H1 (cell line): ENCODE results near the gene SLC6A12. TPM values are rescaled to one million over a fixed set of nuclear protein-coding genes. Genes with fewer than 3 reads are reported as not detected.

Experiments
- CTCF ChIA-PET: fragments of 300-600 bp; sonication (Branson Sonifier 250); formaldehyde crosslinking; loops from one replicate; lab custom pipeline; 2021; ENCODE audit not compliant: partially characterized antibody; lab: Charles Lee
- POLR2A ChIA-PET: fragments of 300-600 bp; sonication (Branson Sonifier 250); formaldehyde crosslinking; loops from one replicate; lab custom pipeline; 2021; ENCODE audit warnings: inconsistent platforms; ENCODE audit not compliant: partially characterized antibody; lab: Charles Lee
- DNase-seq, 2 experiments: peaks; one replicate each; pipeline versions ENCODE4 v3.0.0 to v3.0.0-alpha.2; 2010 to 2022; ENCODE audit warnings: low spot score in 2 of 2, low read depth in 1 of 2, mixed read lengths in 1 of 2
- FAIRE-seq: peaks from 2 replicates; lab custom pipeline; 2011; peaks lifted over from hg19 to GRCh38; lab: Jason Lieb, UNC
- H2AFZ ChIP-seq: 2 replicates; pipeline ENCODE4 v1.8.1; 2012; ENCODE audit warnings: low read length, inconsistent platforms
- H2AK5ac ChIP-seq: 2 replicates; pipeline ENCODE4 v1.6.1; 2013; ENCODE audit warnings: low read depth, low read length
- H2BK120ac ChIP-seq: replicated peaks from 2 replicates; pipeline ENCODE3; 2013; ENCODE audit warnings: low read depth, low read length, inconsistent platforms
- H2BK12ac ChIP-seq: 2 replicates; pipeline ENCODE4 v1.6.1; 2013; ENCODE audit warnings: low read depth, low read length
- H2BK15ac ChIP-seq: 2 replicates; pipeline ENCODE4 v1.6.1; 2013; ENCODE audit warnings: low read length
- H2BK20ac ChIP-seq: 2 replicates; pipeline ENCODE4 v1.6.1; 2013; ENCODE audit warnings: low read length
- H2BK5ac ChIP-seq: 2 replicates; pipeline ENCODE4 v1.6.1; 2013; ENCODE audit warnings: low read depth, low read length
- H3K14ac ChIP-seq: 2 replicates; pipeline ENCODE4 v1.6.1; 2013; ENCODE audit warnings: inconsistent platforms; ENCODE audit not compliant: insufficient read length
- H3K18ac ChIP-seq: 2 replicates; pipeline ENCODE4 v1.6.1; 2013; ENCODE audit warnings: low read length; ENCODE audit errors: extremely low read depth
- H3K23ac ChIP-seq: 2 replicates; pipeline ENCODE4 v1.6.1; 2013; ENCODE audit warnings: inconsistent platforms; ENCODE audit not compliant: insufficient read length
- H3K23me2 ChIP-seq: 2 replicates; pipeline ENCODE4 v1.6.1; 2013; ENCODE audit warnings: low read depth, low read length
- H3K27ac ChIP-seq: 2 replicates; pipeline ENCODE4 v1.6.1; 2011; ENCODE audit warnings: low read depth, low read length, inconsistent platforms
- H3K27me3 ChIP-seq, 4 experiments: replicated peaks in 1 of 4; 1 replicate in 1 of 4; 2 replicates in 3 of 4; pipeline versions ENCODE4 v1.6.1 to v1.8.1; 2011 to 2013; ENCODE audit warnings: low read length in 3 of 4, mild to moderate bottlenecking in 3 of 4, inconsistent platforms in 2 of 4, mixed read lengths in 2 of 4, moderate library complexity in 1 of 4; ENCODE audit not compliant: control insufficient read depth in 3 of 4, insufficient read depth in 3 of 4; ENCODE audit errors: extremely low read depth in 1 of 4
- H3K36me3 ChIP-seq, 4 experiments: 2 replicates each; pipeline versions ENCODE4 v1.6.1 to v1.8.1; 2011 to 2013; ENCODE audit warnings: mild to moderate bottlenecking in 4 of 4, low read length in 3 of 4, moderate library complexity in 2 of 4, control low read depth in 1 of 4, inconsistent platforms in 1 of 4; ENCODE audit not compliant: insufficient read depth in 4 of 4, control insufficient read depth in 2 of 4
- H3K4ac ChIP-seq: replicated peaks from 2 replicates; pipeline ENCODE3; 2013; ENCODE audit warnings: low read length, low read depth, mixed read lengths, inconsistent platforms; ENCODE audit not compliant: insufficient read length
- H3K4me1 ChIP-seq, 4 experiments: replicated peaks in 1 of 4; 1 replicate in 1 of 4; 2 replicates in 3 of 4; pipeline versions ENCODE4 v1.6.1 to v1.8.1; 2011 to 2013; ENCODE audit warnings: low read length in 3 of 4, inconsistent platforms in 2 of 4, mixed read lengths in 1 of 4; ENCODE audit not compliant: insufficient read depth in 4 of 4, control insufficient read depth in 3 of 4
- H3K4me2 ChIP-seq, 2 experiments: 2 replicates each; pipeline versions ENCODE4 v1.6.1 to v1.8.1; 2011 to 2013; ENCODE audit warnings: low read depth in 2 of 2, low read length in 2 of 2, control low read depth in 1 of 2, inconsistent platforms in 1 of 2, mild to moderate bottlenecking in 1 of 2; ENCODE audit not compliant: insufficient read depth in 1 of 2
- H3K4me3 ChIP-seq, 4 experiments: fragments of 200-600, 300-600 bp in 1 of 4; sonication (generic), shearing (Covaris generic), sonication (Bioruptor Twin) in 1 of 4; 2 replicates each; pipeline versions ENCODE4 v1.5.1 to v1.8.1; 2011 to 2016; ENCODE audit warnings: low read length in 4 of 4, low read depth in 3 of 4, control low read depth in 2 of 4, inconsistent platforms in 2 of 4, mild to moderate bottlenecking in 2 of 4, mixed read lengths in 1 of 4, moderate library complexity in 1 of 4; ENCODE audit not compliant: insufficient read depth in 2 of 4; ENCODE audit errors: extremely low read depth in 1 of 4
- H3K56ac ChIP-seq: replicated peaks from 2 replicates; pipeline ENCODE3; 2013; ENCODE audit warnings: low read depth, mild to moderate bottlenecking, mixed read lengths, low read length, inconsistent platforms; ENCODE audit not compliant: insufficient read length
- H3K79me1 ChIP-seq: 2 replicates; pipeline ENCODE4 v1.6.1; 2013; ENCODE audit warnings: low read depth, low read length, control low read depth
- H3K79me2 ChIP-seq, 2 experiments: 2 replicates each; pipeline versions ENCODE4 v1.6.1 to v1.8.1; 2012 to 2013; ENCODE audit warnings: low read length in 2 of 2, mild to moderate bottlenecking in 2 of 2, inconsistent platforms in 1 of 2; ENCODE audit not compliant: insufficient read depth in 2 of 2, control insufficient read depth in 1 of 2
- H3K9ac ChIP-seq, 4 experiments: replicated peaks in 1 of 4; 1 replicate in 1 of 4; 2 replicates in 3 of 4; pipeline versions ENCODE4 v1.6.1 to v1.8.1; 2011 to 2013; ENCODE audit warnings: low read depth in 3 of 4, low read length in 3 of 4, control low read depth in 2 of 4, mild to moderate bottlenecking in 2 of 4, moderate library complexity in 2 of 4, inconsistent platforms in 1 of 4; ENCODE audit errors: extremely low read depth in 1 of 4
- H3K9me3 ChIP-seq, 2 experiments: 2 replicates each; pipeline versions ENCODE4 v1.6.1 to v1.8.1; 2012 to 2013; ENCODE audit warnings: mild to moderate bottlenecking in 2 of 2, moderate library complexity in 2 of 2, control low read depth in 1 of 2, inconsistent platforms in 1 of 2, low read depth in 1 of 2, low read length in 1 of 2, mixed read lengths in 1 of 2; ENCODE audit not compliant: insufficient read depth in 2 of 2
- H4K20me1 ChIP-seq, 2 experiments: replicated peaks in 1 of 2; 2 replicates each; pipeline versions ENCODE3 to v1.8.1; 2011 to 2013; ENCODE audit warnings: inconsistent platforms in 2 of 2, low read length in 2 of 2, mild to moderate bottlenecking in 1 of 2; ENCODE audit not compliant: insufficient read depth in 2 of 2, control insufficient read depth in 1 of 2
- H4K5ac ChIP-seq: 2 replicates; pipeline ENCODE4 v1.6.1; 2013; ENCODE audit warnings: low read length, low read depth, mixed read lengths, inconsistent platforms; ENCODE audit not compliant: insufficient read length
- H4K8ac ChIP-seq: 2 replicates; pipeline ENCODE4 v1.8.0; 2013; ENCODE audit warnings: mild to moderate bottlenecking, moderate library complexity, low read length, inconsistent platforms; ENCODE audit not compliant: insufficient read depth; ENCODE audit errors: extremely low read depth
- H4K91ac ChIP-seq: replicated peaks from 2 replicates; pipeline ENCODE3; 2013; ENCODE audit warnings: low read length, mixed read lengths, inconsistent platforms; ENCODE audit not compliant: insufficient read length
- EP300 ChIP-seq, 2 experiments: IDR thresholded peaks; 1 replicate in 1 of 2; 2 replicates in 1 of 2; pipeline ENCODE4 v1.6.1; 2011 to 2012; ENCODE audit warnings: low read depth in 2 of 2, low read length in 2 of 2, mild to moderate bottlenecking in 2 of 2, borderline replicate concordance in 1 of 2, inconsistent platforms in 1 of 2, moderate library complexity in 1 of 2
- GTF2F1 ChIP-seq: IDR thresholded peaks from 2 replicates; pipeline ENCODE4 v1.6.1; 2012; ENCODE audit warnings: low read depth, low read length, improper control_type of control experiment, borderline replicate concordance
- HDAC2 ChIP-seq, 2 experiments: fragments of 300-600 bp in 1 of 2; sonication (generic) in 1 of 2; IDR thresholded peaks; 2 replicates each; pipeline ENCODE4 v1.6.1; 2011 to 2012; ENCODE audit warnings: low read depth in 2 of 2, low read length in 2 of 2, mild to moderate bottlenecking in 2 of 2, moderate library complexity in 2 of 2, borderline replicate concordance in 1 of 2, inconsistent platforms in 1 of 2
- JUN ChIP-seq: IDR thresholded peaks from 2 replicates; pipeline ENCODE4 v1.6.1; 2011; ENCODE audit warnings: low read depth, mild to moderate bottlenecking, improper control_type of control experiment, low read length
- RFX5 ChIP-seq: IDR thresholded peaks from 2 replicates; pipeline ENCODE4 v1.6.1; 2011; ENCODE audit warnings: low read depth, low read length, improper control_type of control experiment, borderline replicate concordance
- SIN3A ChIP-seq, 2 experiments: IDR thresholded peaks in 1 of 2; conservative IDR thresholded peaks in 1 of 2; 2 replicates each; pipeline ENCODE4 v1.6.1; 2011 to 2012; ENCODE audit warnings: low read length in 2 of 2, improper control_type of control experiment in 1 of 2, low read depth in 1 of 2, mild to moderate bottlenecking in 1 of 2
- SIX5 ChIP-seq: IDR thresholded peaks from 2 replicates; pipeline ENCODE4 v1.6.1; 2011; ENCODE audit warnings: mild to moderate bottlenecking, low read depth, low read length
- SP1 ChIP-seq: IDR thresholded peaks from 2 replicates; pipeline ENCODE4 v1.6.1; 2011; ENCODE audit warnings: low read depth, low read length
- SUZ12 ChIP-seq: fragments of 200-600 bp; sonication (generic); IDR thresholded peaks from 2 replicates; pipeline ENCODE4 v1.6.1; 2012; ENCODE audit warnings: mild to moderate bottlenecking, inconsistent platforms, low read length, moderate library complexity, mixed read lengths
- TAF7 ChIP-seq: optimal IDR thresholded peaks from 2 replicates; pipeline ENCODE3; 2011; ENCODE audit warnings: low read depth, mild to moderate bottlenecking, inconsistent platforms, low read length, moderate library complexity, borderline replicate concordance
- WGBS, 2 experiments: shearing (Covaris generic) in 1 of 2; methylation state at CpG; one replicate each; pipeline versions ENCODE4 v1.1.6 to v1.1.7; 2013 to 2015; ENCODE audit warnings: low lambda C conversion rate in 2 of 2, mixed read lengths in 2 of 2, inconsistent platforms in 1 of 2, low coverage in 1 of 2, missing lambda C conversion rate in 1 of 2; ENCODE audit not compliant: insufficient replicate concordance in 2 of 2, insufficient coverage in 1 of 2, insufficient read length in 1 of 2; ENCODE audit errors: extremely low coverage in 1 of 2, missing lambda C conversion rate in 1 of 2; 5-methylcytosine and 5-hydroxymethylcytosine counted together
- polyA plus RNA-seq, 7 experiments: library from polyadenylated mRNA; depleted of rRNA in 3 of 7; stranded (reverse) in 5 of 7; unstranded in 2 of 7; fragments of >200 nt in 5 of 7; fragments of 200-250 nt in 2 of 7; gene quantifications; 1 replicate in 5 of 7; 2 replicates in 1 of 7; 4 replicates in 1 of 7; pipeline versions ENCODE4 v1.2.1 to v1.2.3, GENCODE V29; 2011 to 2013; ENCODE audit warnings: missing spikeins in 2 of 7, mixed read lengths in 2 of 7
- total RNA-seq: library from RNA; stranded (reverse); fragmentation: NEBNext Ultra II Directional; extraction: Animal tissue kit (Norgen Biotek cat#: 25700); gene quantifications from 2 replicates; pipeline ENCODE4 v1.2.1, GENCODE V29; 2021
- TF ChIP-seq, protein P1 (sequence below): IDR thresholded peaks from 2 replicates; pipeline ENCODE4 v1.6.1; 2012; ENCODE audit warnings: inconsistent platforms

SLC6A12 gene
- total and polyA plus RNA-seq, 2 of the 8 experiments (the other 6 are each of a cell fraction or from before 2014, with no cell fraction given), result 0.70 to 1.1 TPM

DNA sequence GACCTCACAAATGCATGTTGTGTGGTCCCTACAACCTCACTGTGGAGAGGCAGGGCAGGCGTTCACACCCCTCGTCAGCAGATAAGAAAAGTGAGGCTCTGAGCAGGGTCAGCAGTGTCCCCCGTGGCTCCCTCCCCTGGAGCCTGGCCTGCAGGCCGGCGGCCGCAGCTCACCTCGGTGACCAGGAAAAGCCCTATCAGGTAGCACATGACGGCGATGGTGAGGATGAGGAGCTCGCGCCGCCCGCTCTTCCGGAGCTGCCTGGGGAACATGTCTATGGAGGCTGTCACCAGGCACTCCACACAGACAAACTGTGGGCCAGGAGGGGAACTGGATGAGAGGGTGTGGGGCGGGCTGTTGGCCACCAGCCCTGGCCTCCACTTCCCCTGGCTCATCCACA lies 18.0 kb downstream of the SLC6A12 start:
- no peak overlapping the region for H2BK15ac ChIP-seq
- H3K4ac ChIP-seq, result no peak overlapping the region
- peak overlapping the region; percentile 20; the same call in 1 of the 2 replicates for H4K8ac ChIP-seq
- no peak overlapping the region for H2AK5ac ChIP-seq
- no peaks in the 10 kb centered on the region for H3K36me3 ChIP-seq
- H4K91ac ChIP-seq, result no peak overlapping the region
- H3K27ac ChIP-seq, result no peak overlapping the region
- no peaks in the 10 kb centered on the region for H3K9me3 ChIP-seq
- H4K20me1 ChIP-seq, result no peaks in the 10 kb centered on the region
- H2BK20ac ChIP-seq, result no peak overlapping the region
- CTCF ChIA-PET, result interaction anchor here (0.7 to 1.0 kb wide), 2 partner anchors 27 to 43 kb away, joined by 3 read pairs; no protein-coding TSS in a partner anchor
- no peak overlapping the region for H3K18ac ChIP-seq
- peaks cover 2% of the 10 kb centered on the region; the same call in 1 of the 2 replicates for H3K23me2 ChIP-seq
- H3K4me1 ChIP-seq, result no peaks in the 10 kb centered on the region; a peak in 1 of 7 replicates
- no peak overlapping the region for H2BK12ac ChIP-seq
- DNase-seq (no peak), FAIRE-seq (no peak)
- 96% methylated on average over 15 of the region's 15 CpGs; no CpG with 5 or more reads in 1 of the 2 experiments for WGBS, 2 experiments
- POLR2A ChIA-PET, result no interaction called here
- H3K79me1 ChIP-seq, result no peaks in the 10 kb centered on the region
- no peak overlapping the region for H2AFZ ChIP-seq
- no peak overlapping the region for H3K23ac ChIP-seq
- H3K4me3 ChIP-seq, result no peak overlapping the region
- no peak overlapping the region for H3K9ac ChIP-seq
- H2BK5ac ChIP-seq, result no peak overlapping the region
- no peak overlapping the region for H2BK120ac ChIP-seq
- no peak overlapping the region for H3K14ac ChIP-seq
- H4K5ac ChIP-seq, result no peak overlapping the region
- peaks cover 0 to 2% (median under 1%) of the 10 kb centered on the region in 4 experiments; a peak in 4 of 7 replicates for H3K27me3 ChIP-seq
- no peaks in the 10 kb centered on the region for H3K79me2 ChIP-seq
- H3K56ac ChIP-seq, result no peak overlapping the region
- H3K4me2 ChIP-seq, result no peak overlapping the region
- TF ChIP-seq RFX5 (no peak), SP1 (no peak), SUZ12 (no peak), TAF7 (no peak), EP300 (IDR thresholded peaks at IDR 0.05; ENCODE audit: borderline replicate concordance in 1 of 2, low read depth in 2 of 2, low read length in 2 of 2) (no peak), SIX5 (no peak), SIN3A (conservative IDR thresholded peaks at IDR 0.05 in 1 of 2, IDR thresholded peaks at IDR 0.05 in 1 of 2; ENCODE audit: low read depth in 1 of 2, low read length in 2 of 2) (no peak), GTF2F1 (no peak), JUN (no peak), HDAC2 (IDR thresholded peaks at IDR 0.05; ENCODE audit: borderline replicate concordance in 1 of 2, low read depth in 2 of 2, low read length in 2 of 2) (no peak)
- TF ChIP-seq, protein P1, sequence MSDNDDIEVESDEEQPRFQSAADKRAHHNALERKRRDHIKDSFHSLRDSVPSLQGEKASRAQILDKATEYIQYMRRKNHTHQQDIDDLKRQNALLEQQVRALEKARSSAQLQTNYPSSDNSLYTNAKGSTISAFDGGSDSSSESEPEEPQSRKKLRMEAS, result no peak
